CD14-positive monocyte (primary cell): ENCODE measurements around the gene CYP26C1. TPM values are rescaled to one million over a fixed set of nuclear protein-coding genes. Genes with fewer than 3 reads are reported as not detected.

Experiments
- DNase-seq, 3 donors: peaks; one replicate each; pipeline ENCODE4 v3.0.0-alpha.2; 2011 to 2022
- H2AFZ ChIP-seq: 2 replicates; pipeline ENCODE4 v1.6.0; 2012; ENCODE audit warnings: mild to moderate bottlenecking, low read depth, low read length, inconsistent platforms; ENCODE audit not compliant: insufficient read depth, poor library complexity, severe bottlenecking
- H3K27ac ChIP-seq, 2 donors: 1 replicate in 1 of 2; 2 replicates in 1 of 2; pipeline ENCODE4 v1.5.1; 2012 to 2013; ENCODE audit warnings: low read length in 2 of 2, control low read depth in 1 of 2, inconsistent platforms in 1 of 2, low read depth in 1 of 2, mild to moderate bottlenecking in 1 of 2
- H3K27me3 ChIP-seq, 2 donors: one replicate each; pipeline versions ENCODE4 v1.6.0 to v1.6.1; 2011 to 2013; ENCODE audit warnings: low read length in 2 of 2; ENCODE audit not compliant: control insufficient read depth in 2 of 2, insufficient read depth in 2 of 2
- H3K36me3 ChIP-seq, 2 donors: replicated peaks in 1 of 2; 1 replicate in 1 of 2; 2 replicates in 1 of 2; pipeline versions ENCODE4 v1.5.1 to v1.6.1; 2012 to 2013; ENCODE audit warnings: low read length in 2 of 2, control low read depth in 1 of 2, inconsistent platforms in 1 of 2, mild to moderate bottlenecking in 1 of 2; ENCODE audit not compliant: insufficient read depth in 2 of 2, control insufficient read depth in 1 of 2
- H3K4me1 ChIP-seq, 2 donors: 1 replicate in 1 of 2; 2 replicates in 1 of 2; pipeline versions ENCODE4 v1.5.1 to v1.6.1; 2012 to 2013; ENCODE audit warnings: low read length in 2 of 2, control low read depth in 1 of 2, inconsistent platforms in 1 of 2, mild to moderate bottlenecking in 1 of 2, moderate library complexity in 1 of 2; ENCODE audit not compliant: insufficient read depth in 2 of 2, control insufficient read depth in 1 of 2
- H3K4me2 ChIP-seq: replicated peaks from 2 replicates; pipeline ENCODE3; 2012; ENCODE audit warnings: low read length, moderate library complexity, mild to moderate bottlenecking; ENCODE audit not compliant: poor library complexity, severe bottlenecking; ENCODE audit errors: extremely low read depth
- H3K4me3 ChIP-seq, 3 experiments: fragments of 200-600 bp in 1 of 3; sonication (generic) in 1 of 3; replicated peaks in 1 of 3; 1 replicate in 2 of 3; 2 replicates in 1 of 3; pipeline ENCODE4 v1.5.1; 2011 to 2013; ENCODE audit warnings: low read length in 3 of 3, mild to moderate bottlenecking in 3 of 3, control low read depth in 2 of 3, low read depth in 2 of 3, inconsistent platforms in 1 of 3, moderate library complexity in 1 of 3
- H3K79me2 ChIP-seq: 2 replicates; pipeline ENCODE4 v1.6.0; 2012; ENCODE audit warnings: mild to moderate bottlenecking, control low read depth, inconsistent platforms, low read length, moderate library complexity; ENCODE audit not compliant: insufficient read depth
- H3K9ac ChIP-seq: 2 replicates; pipeline ENCODE4 v1.6.0; 2017; ENCODE audit warnings: low read length, mild to moderate bottlenecking; ENCODE audit not compliant: insufficient read depth, poor library complexity, severe bottlenecking
- H3K9me3 ChIP-seq, 2 donors: replicated peaks in 1 of 2; 1 replicate in 1 of 2; 2 replicates in 1 of 2; pipeline versions ENCODE4 v1.5.1 to v1.6.1; 2012 to 2013; ENCODE audit warnings: low read length in 2 of 2, control low read depth in 1 of 2; ENCODE audit not compliant: control insufficient read depth in 1 of 2, insufficient read depth in 1 of 2
- H4K20me1 ChIP-seq: 2 replicates; pipeline ENCODE4 v1.6.0; 2012; ENCODE audit warnings: mild to moderate bottlenecking, low read length, control low read depth, moderate library complexity; ENCODE audit not compliant: insufficient read depth
- H3K27ac Mint-ChIP-seq, 7 donors: one replicate each; pipeline ENCODE4 v1.8.0; 2020; ENCODE audit warnings: mild to moderate bottlenecking in 7 of 7, mixed read lengths in 7 of 7, moderate library complexity in 6 of 7, inconsistent platforms in 2 of 7
- H3K27me3 Mint-ChIP-seq, 3 donors: one replicate each; pipeline ENCODE4 v1.8.0; 2021 to 2022; ENCODE audit warnings: low read depth in 3 of 3, mild to moderate bottlenecking in 3 of 3, mixed read lengths in 3 of 3, moderate library complexity in 3 of 3, inconsistent platforms in 1 of 3
- H3K36me3 Mint-ChIP-seq, 2 donors: one replicate each; pipeline ENCODE4 v1.8.0; 2020; ENCODE audit warnings: mixed read lengths in 2 of 2, inconsistent platforms in 1 of 2, mild to moderate bottlenecking in 1 of 2
- H3K4me1 Mint-ChIP-seq: one replicate; pipeline ENCODE4 v1.8.0; 2020; ENCODE audit warnings: mild to moderate bottlenecking, mixed read lengths
- H3K4me3 Mint-ChIP-seq, 2 donors: one replicate each; pipeline ENCODE4 v1.8.0; 2020; ENCODE audit warnings: mild to moderate bottlenecking in 2 of 2, mixed read lengths in 2 of 2, moderate library complexity in 1 of 2
- H3K9me3 Mint-ChIP-seq, 7 donors: one replicate each; pipeline ENCODE4 v1.8.0; 2020 to 2022; ENCODE audit warnings: mixed read lengths in 7 of 7, mild to moderate bottlenecking in 6 of 7, moderate library complexity in 6 of 7, inconsistent platforms in 2 of 7
- CTCF ChIP-seq: fragments of 200-600 bp; IDR thresholded peaks from one replicate; pipeline ENCODE4 v1.8.0; 2022; ENCODE audit warnings: antibody characterized with exemption, mild to moderate bottlenecking
- WGBS: methylation state at CpG from one replicate; pipeline ENCODE4 v1.1.5; 2013; ENCODE audit warnings: missing lambda C conversion rate; ENCODE audit not compliant: insufficient coverage; 5-methylcytosine and 5-hydroxymethylcytosine counted together
- intact Hi-C, 2 donors: fragments of 100-400 bp; cut with micrococcal nuclease; formaldehyde crosslinking; loops; one replicate each; pipeline versions ENCODE4 v1.15.0 to v1.15.1; 2023
- polyA plus RNA-seq, 3 donors: library from polyadenylated mRNA; depleted of rRNA in 1 of 3; unstranded in 2 of 3; stranded (reverse) in 1 of 3; fragments of 300-500 nt in 2 of 3; fragments of >200 nt in 1 of 3; fragmentation: Illumina TruSeq in 2 of 3; gene quantifications; 1 replicate in 2 of 3; 2 replicates in 1 of 3; pipeline ENCODE4 v1.2.3, GENCODE V29; 2012 to 2021

Gene CYP26C1
- polyA plus RNA-seq, 3 donors: not detected

GRCh38 chr10:93030409-93030808 is 30.2 kb upstream of the CYP26C1 start:
- H3K36me3 Mint-ChIP-seq: peaks cover 35 to 46% of the 10 kb centered on the region in 2 donors
- Histone ChIP-seq H3K79me2 (no peaks in the 10 kb centered on the region), H4K20me1 (no peaks in the 10 kb centered on the region), H3K36me3 (peaks cover 14 to 31% of the 10 kb centered on the region in 2 donors), H3K9me3 (no peaks in the 10 kb centered on the region), H3K4me1 (no peaks in the 10 kb centered on the region), H3K27ac (no peak overlapping the region), H3K27me3 (no peaks in the 10 kb centered on the region), H2AFZ (no peak overlapping the region), H3K4me3 (no peak overlapping the region), H3K4me2 (no peak overlapping the region), H3K9ac (no peak overlapping the region)
- H3K4me3 Mint-ChIP-seq: no peak overlapping the region
- H3K27me3 Mint-ChIP-seq: peaks cover 0 to 2% (median 0%) of the 10 kb centered on the region in 3 donors
- intact Hi-C loops: no loop called here
- H3K4me1 Mint-ChIP-seq: no peaks in the 10 kb centered on the region
- no peak for DNase-seq
- peaks cover 0 to 6% (median 0%) of the 10 kb centered on the region in 7 donors for H3K9me3 Mint-ChIP-seq
- no peak overlapping the region for H3K27ac Mint-ChIP-seq
- TF ChIP-seq CTCF: no peak

GRCh38 chr10:93032105-93032808 is 28.3 kb upstream of the CYP26C1 start:
- no peak for DNase-seq
- H3K27ac ChIP-seq: no peak overlapping the region
- no peaks in the 10 kb centered on the region for H3K9me3 ChIP-seq
- no peaks in the 10 kb centered on the region for H3K27me3 ChIP-seq
- 100% methylated on average over 1 of the region's 5 CpGs for WGBS
- peaks cover 23 to 35% of the 10 kb centered on the region in 2 donors for H3K36me3 Mint-ChIP-seq
- no peaks in the 10 kb centered on the region for H3K4me1 Mint-ChIP-seq
- peaks cover 0 to 2% (median 2%) of the 10 kb centered on the region in 3 donors for H3K27me3 Mint-ChIP-seq
- H3K9me3 Mint-ChIP-seq: no peaks in the 10 kb centered on the region
- no peaks in the 10 kb centered on the region for H3K79me2 ChIP-seq
- no peak overlapping the region for H3K4me2 ChIP-seq
- peaks cover 5 to 12% of the 10 kb centered on the region in 2 donors for H3K36me3 ChIP-seq
- intact Hi-C loops: no loop called here
- peak overlapping the region in 1 of 7 donors; percentile 47 for H3K27ac Mint-ChIP-seq
- no peaks in the 10 kb centered on the region for H4K20me1 ChIP-seq
- H3K9ac ChIP-seq: no peak overlapping the region
- no peak overlapping the region for H3K4me3 ChIP-seq
- no peaks in the 10 kb centered on the region for H3K4me1 ChIP-seq
- H2AFZ ChIP-seq: no peak overlapping the region
- H3K4me3 Mint-ChIP-seq: no peak overlapping the region
- no peak for TF ChIP-seq CTCF
